ENCODE results near the gene CYSRT1. TPM values are rescaled to one million over a fixed set of nuclear protein-coding genes. Genes with fewer than 3 reads are reported as not detected.

The CYSRT1 gene
- polyA plus RNA-seq, 3 donors: 0.17 TPM; not detected in 2

- peaks cover 0 to 2% (median 0%) of the 10 kb centered on the region in 7 donors for H3K9me3 Mint-ChIP-seq
- H3K36me3 Mint-ChIP-seq: peaks cover 7 to 38% of the 10 kb centered on the region in 2 donors
- no peaks in the 10 kb centered on the region for H3K9me3 ChIP-seq (replicated peaks in 1 of 2; ENCODE audit: control insufficient read depth in 1 of 2, insufficient read depth in 1 of 2, low read length in 2 of 2)
- peaks cover 25 to 28% of the 10 kb centered on the region in 2 donors for H3K36me3 ChIP-seq (replicated peaks in 1 of 2; ENCODE audit: control insufficient read depth in 1 of 2, insufficient read depth in 2 of 2, low read length in 2 of 2)
- peak overlapping the region in 1 of 2 donors; percentile 96 for H3K27ac ChIP-seq (ENCODE audit: low read depth in 1 of 2, low read length in 2 of 2)
- H3K4me1 ChIP-seq (ENCODE audit: control insufficient read depth in 1 of 2, insufficient read depth in 2 of 2, low read length in 2 of 2): peaks cover 28 to 36% of the 10 kb centered on the region in 2 donors
- peaks cover 31% of the 10 kb centered on the region for H4K20me1 ChIP-seq (ENCODE audit: insufficient read depth, low read length)
- H3K4me3 Mint-ChIP-seq: no peak overlapping the region
- peaks cover 30% of the 10 kb centered on the region for H3K4me1 Mint-ChIP-seq
- no peak overlapping the region for H3K4me3 ChIP-seq (replicated peaks in 1 of 3; ENCODE audit: low read depth in 2 of 3, low read length in 3 of 3)
- intact Hi-C loops (cut with micrococcal nuclease): no loop called here
- H3K9ac ChIP-seq (ENCODE audit: insufficient read depth, low read length, poor library complexity, severe bottlenecking): no peak overlapping the region
- H3K4me2 ChIP-seq (replicated peaks; ENCODE audit: extremely low read depth, low read length, poor library complexity, severe bottlenecking): no peak overlapping the region
- DNase-seq: no peak
- H3K27me3 ChIP-seq (ENCODE audit: control insufficient read depth in 2 of 2, insufficient read depth in 2 of 2, low read length in 2 of 2): no peaks in the 10 kb centered on the region
- WGBS (ENCODE audit: insufficient coverage): 83% methylated on average over 3 of the region's 3 CpGs
- no peak for TF ChIP-seq CTCF (IDR thresholded peaks at IDR 0.05)
- peak overlapping the region in 2 of 7 donors; percentile 18 to 26 for H3K27ac Mint-ChIP-seq
- H3K79me2 ChIP-seq (ENCODE audit: insufficient read depth, low read length): peaks cover 41% of the 10 kb centered on the region
- H3K27me3 Mint-ChIP-seq (ENCODE audit: low read depth in 3 of 3): no peaks in the 10 kb centered on the region
- H2AFZ ChIP-seq (ENCODE audit: insufficient read depth, low read depth, low read length, poor library complexity, severe bottlenecking): no peak overlapping the region
These were observed 33.7 kb upstream of the CYSRT1 start for GRCh38 chr9:137191245-137191644.

GRCh38 chr9:137191691-137192447 lies 33.1 kb upstream of the CYSRT1 start:
- Mint-ChIP-seq H3K27me3 (ENCODE audit: low read depth in 3 of 3) (no peaks in the 10 kb centered on the region), H3K9me3 (peaks cover 0 to 2% (median 0%) of the 10 kb centered on the region in 7 donors), H3K4me1 (peaks cover 26% of the 10 kb centered on the region), H3K27ac (no peak overlapping the region), H3K4me3 (no peak overlapping the region), H3K36me3 (peaks cover 6 to 36% of the 10 kb centered on the region in 2 donors)
- Histone ChIP-seq H2AFZ (ENCODE audit: insufficient read depth, low read depth, low read length, poor library complexity, severe bottlenecking) (no peak overlapping the region), H3K27ac (ENCODE audit: low read depth in 1 of 2, low read length in 2 of 2) (no peak overlapping the region), H3K4me2 (replicated peaks; ENCODE audit: extremely low read depth, low read length, poor library complexity, severe bottlenecking) (no peak overlapping the region), H3K9ac (ENCODE audit: insufficient read depth, low read length, poor library complexity, severe bottlenecking) (no peak overlapping the region), H3K27me3 (ENCODE audit: control insufficient read depth in 2 of 2, insufficient read depth in 2 of 2, low read length in 2 of 2) (no peaks in the 10 kb centered on the region), H3K4me3 (replicated peaks in 1 of 3; ENCODE audit: low read depth in 2 of 3, low read length in 3 of 3) (no peak overlapping the region), H3K4me1 (ENCODE audit: control insufficient read depth in 1 of 2, insufficient read depth in 2 of 2, low read length in 2 of 2) (peaks cover 24 to 30% of the 10 kb centered on the region in 2 donors), H4K20me1 (ENCODE audit: insufficient read depth, low read length) (peaks cover 31% of the 10 kb centered on the region), H3K36me3 (replicated peaks in 1 of 2; ENCODE audit: control insufficient read depth in 1 of 2, insufficient read depth in 2 of 2, low read length in 2 of 2) (peaks cover 22 to 23% of the 10 kb centered on the region in 2 donors), H3K79me2 (ENCODE audit: insufficient read depth, low read length) (peaks cover 35% of the 10 kb centered on the region), H3K9me3 (replicated peaks in 1 of 2; ENCODE audit: control insufficient read depth in 1 of 2, insufficient read depth in 1 of 2, low read length in 2 of 2) (no peaks in the 10 kb centered on the region)
- no peak for DNase-seq
- TF ChIP-seq CTCF (IDR thresholded peaks at IDR 0.05): no peak
- WGBS (ENCODE audit: insufficient coverage): 95% methylated on average over 16 of the region's 22 CpGs
- intact Hi-C loops (cut with micrococcal nuclease): no loop called here
